ENCODE results near the gene HOXA9.
A peak's percentile ranks its signal among the peaks of the same experiment; 100 is the strongest.

The HOXA9 gene

DNA sequence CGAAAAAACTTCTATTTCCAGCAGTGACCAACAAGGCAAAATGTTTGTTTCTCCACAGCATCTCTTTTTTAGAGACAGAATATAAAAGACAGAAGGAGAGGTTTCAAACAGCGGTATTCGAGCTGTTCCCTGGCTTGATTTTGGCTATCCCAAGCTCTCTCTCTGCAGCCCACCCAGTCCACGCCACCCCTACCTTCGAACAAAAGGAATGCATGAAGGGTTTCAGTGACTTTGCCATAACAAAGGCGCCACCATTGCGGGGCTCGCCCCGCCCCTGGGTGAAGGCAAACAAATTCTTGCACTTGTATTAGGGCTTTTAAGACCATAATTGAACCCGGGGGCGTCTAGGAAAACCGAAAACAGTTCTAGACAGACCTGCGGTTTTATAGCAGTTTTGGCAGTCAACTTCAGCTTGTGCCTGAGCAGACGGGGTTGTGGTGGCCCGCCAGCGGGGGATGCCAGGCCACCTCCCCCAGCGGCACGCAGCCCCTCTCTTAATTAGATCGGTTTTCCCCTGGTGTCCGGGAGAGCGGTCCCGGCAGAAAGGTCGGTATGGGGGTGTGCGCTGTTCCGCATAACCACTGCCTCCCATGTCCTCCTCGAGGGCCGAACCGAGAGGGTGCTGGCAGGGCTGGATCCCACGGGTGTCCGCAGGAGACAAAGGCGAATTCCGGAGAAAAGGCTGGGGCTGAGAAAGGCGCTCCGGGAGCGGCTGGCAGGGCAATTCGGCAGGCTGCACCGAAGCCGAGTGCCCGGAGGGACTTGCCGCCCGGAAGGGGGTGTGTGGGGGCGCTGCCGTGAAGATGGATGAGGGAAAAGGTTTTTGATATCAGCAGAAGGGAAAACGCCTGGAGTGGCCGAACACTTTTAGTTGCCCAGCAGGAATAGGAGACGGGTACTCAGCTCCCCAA lies 22.4 kb upstream of the HOXA9 start:
- DNase-seq, result peak in 1 of 2 donors; percentile 11

DNA sequence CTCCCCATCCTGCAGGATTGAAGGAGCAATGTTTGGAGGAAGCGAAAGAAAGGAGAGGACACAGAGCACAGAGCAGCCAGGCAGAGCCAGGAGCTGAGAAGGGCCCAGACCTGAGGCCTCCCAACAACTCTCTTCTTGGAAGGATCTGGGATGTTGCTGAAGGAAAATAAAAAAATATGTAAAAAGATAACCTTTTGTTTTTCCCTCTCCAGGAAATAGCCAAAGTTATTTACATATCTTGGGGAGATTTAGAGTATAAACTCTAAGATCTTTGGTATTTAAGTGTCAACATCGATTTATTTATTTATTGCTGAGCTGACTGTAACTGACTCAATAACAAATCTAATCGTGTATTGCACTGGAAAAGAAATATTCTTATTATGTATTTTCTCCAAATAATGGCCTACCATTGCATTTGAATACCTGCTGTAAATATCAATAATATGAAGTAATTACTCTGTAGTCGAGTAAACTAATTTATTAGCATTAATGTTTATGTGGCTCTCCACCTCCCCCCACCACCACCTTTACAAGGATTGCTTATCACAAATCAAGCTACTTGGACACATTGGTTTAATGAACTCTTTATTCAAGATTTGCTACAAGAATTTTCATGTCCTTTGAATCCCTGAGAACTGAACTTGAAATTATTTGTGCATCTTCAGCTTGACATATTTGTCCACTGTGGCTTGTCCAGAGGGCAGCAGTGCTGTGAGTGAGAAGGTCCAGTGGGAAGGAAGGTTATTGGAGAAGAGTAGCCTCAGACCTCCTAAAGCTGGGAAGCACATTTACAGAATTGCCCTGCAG lies 21.5 kb upstream of the HOXA9 start:
- no peak for DNase-seq

DNA sequence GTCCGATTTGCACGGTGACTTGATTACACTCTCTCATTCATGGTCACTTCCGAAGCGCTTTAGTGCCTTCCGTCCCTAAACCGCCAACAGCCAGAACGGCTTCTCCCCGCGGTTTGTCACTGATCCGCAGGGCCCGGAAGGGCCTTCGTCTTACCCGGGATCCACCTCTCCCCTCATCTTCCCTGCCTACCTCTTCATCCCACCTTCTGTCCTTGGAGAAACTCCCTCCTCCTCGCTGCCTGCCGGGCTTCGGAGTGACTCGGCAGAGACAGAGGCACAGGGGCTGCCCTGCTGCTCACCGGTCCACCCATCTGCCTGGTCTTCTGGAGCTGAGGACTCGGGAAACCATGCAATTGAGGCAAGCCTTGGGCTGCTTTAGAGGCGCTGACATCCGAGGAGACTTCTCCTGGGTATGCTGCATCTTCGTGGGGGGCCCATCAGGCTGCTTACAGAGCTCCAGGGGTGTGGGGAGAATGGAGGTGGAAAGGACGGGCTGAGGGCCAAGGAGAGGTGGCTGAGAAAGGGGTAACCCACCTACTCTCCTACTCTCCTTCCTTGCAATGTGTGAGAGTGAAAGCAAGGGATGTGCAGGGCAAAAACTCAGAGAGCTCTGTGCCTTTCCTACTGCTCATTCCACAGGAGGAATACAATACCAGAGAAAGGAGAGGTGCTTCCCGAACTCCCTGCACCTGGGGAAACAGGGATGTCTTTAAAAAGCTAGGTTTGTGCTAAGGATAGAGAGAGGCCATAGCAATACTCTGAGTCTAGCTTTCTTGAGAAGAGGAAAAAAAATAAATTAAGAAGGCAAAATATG lies 20.7 kb upstream of the HOXA9 start:
- peak in 1 of 2 donors; percentile 11 for DNase-seq

DNA sequence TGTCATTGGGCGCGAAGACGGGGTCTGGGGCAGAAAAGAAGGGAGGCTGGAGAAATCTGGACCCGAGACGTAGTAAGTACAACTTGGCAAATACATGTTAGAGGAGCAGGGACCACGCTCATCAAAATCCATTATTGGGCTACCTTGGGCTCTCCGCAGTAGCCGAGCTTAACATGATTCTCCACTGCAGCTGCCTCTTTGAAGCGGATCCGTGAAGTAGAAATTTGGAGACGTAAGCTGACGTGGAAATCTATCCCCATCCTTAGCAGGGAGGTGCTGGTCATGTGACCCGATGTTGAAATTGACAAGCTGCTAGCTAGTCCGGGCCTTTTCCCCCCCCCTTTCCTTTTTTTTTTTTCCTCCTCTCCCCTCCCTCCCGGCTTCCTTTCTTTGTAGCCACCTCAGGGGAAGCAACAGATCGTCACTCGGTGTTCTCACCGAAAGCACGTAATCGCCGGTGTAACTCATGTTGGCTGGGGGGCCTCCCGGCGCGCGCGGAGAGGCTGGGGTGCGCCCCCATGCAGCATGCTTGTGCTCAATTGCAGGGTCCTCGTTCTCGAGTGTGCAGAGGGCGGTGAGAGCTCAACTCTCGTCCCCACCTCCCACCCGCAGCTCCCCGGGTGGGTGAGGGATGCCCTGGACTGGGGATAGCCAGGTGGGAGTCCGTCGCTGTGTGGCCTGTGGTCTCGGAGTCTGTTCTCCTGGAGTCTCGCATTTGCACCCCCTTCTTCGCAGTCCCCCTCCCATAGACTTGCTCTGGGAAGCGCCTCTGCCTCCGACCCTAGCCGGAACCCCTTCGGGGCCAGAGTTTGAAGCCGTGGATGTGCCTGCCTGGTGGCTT lies 19.9 kb upstream of the HOXA9 start, which contains the start of gene HOXA11:
HOXA11 (minus strand) TSS at position 220 of the 841 bp plus-strand sequence; CDS start at position 132, 88 bp downstream.
- peak in 1 of 2 donors; percentile 11 for DNase-seq

DNA sequence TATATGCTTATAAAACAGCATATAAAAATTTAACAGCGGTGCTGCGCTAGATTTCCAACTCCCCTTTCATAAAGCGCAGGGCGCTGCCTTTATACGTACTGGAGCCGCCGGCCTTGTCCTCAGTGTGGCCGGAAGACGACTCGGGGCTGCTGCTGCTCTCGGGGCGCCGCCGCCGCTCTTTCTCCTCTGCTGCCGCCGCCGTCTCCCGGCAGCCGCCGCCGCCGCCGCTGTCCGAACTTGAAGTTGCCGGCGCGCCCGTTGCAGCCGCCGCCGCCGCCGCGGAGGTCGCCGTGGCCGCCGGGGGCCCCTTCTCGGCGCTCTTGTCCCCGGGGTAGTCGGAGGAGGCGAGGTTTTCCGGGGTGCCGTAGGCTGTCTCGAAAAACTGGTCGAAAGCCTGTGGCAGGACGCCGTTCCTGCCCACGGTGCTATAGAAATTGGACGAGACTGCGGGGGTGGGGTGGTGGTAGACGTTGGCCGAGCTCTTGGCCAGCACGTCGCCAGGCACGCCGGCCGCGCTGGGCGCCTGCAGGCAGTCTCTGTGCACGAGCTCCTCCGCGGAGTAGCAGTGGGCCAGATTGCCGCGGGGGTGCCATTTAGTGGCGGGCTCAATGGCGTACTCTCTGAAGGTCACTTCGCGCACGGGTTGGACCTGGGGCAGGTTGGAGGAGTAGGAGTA lies 19.1 kb upstream of the HOXA9 start:
- DNase-seq, result no peak

DNA sequence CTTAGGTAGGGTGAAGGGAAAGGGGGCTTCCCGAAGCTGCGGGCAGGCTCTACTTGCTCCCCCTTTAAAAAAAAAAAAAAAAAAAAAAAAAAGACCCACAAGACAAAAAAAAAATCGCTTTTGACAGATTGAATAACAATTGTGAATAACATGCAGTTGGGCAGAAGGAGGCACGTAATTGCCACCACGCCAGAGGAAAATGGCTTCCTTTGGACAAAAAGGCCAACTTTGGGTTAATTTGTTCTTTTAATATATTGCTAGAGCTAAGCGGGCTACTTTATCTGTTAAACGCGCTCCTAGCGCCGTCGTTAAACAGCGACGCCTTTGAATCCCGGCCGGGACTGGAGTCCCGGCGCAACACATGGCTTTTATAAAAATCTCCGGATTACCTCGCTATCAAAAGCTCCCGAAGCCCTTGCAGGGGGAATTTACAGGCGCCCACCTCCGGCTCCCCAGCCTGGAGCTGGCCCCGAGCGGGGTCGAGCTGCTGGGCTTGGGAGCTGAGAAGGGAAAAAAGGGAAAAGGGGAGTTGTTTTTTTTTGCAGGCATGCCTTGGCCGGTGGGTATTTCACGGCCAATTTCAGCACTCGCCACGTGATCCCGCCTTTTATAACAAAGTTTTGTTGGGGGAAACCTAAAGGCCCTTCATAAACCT lies 18.5 kb upstream of the HOXA9 start:
- no peak for DNase-seq

DNA sequence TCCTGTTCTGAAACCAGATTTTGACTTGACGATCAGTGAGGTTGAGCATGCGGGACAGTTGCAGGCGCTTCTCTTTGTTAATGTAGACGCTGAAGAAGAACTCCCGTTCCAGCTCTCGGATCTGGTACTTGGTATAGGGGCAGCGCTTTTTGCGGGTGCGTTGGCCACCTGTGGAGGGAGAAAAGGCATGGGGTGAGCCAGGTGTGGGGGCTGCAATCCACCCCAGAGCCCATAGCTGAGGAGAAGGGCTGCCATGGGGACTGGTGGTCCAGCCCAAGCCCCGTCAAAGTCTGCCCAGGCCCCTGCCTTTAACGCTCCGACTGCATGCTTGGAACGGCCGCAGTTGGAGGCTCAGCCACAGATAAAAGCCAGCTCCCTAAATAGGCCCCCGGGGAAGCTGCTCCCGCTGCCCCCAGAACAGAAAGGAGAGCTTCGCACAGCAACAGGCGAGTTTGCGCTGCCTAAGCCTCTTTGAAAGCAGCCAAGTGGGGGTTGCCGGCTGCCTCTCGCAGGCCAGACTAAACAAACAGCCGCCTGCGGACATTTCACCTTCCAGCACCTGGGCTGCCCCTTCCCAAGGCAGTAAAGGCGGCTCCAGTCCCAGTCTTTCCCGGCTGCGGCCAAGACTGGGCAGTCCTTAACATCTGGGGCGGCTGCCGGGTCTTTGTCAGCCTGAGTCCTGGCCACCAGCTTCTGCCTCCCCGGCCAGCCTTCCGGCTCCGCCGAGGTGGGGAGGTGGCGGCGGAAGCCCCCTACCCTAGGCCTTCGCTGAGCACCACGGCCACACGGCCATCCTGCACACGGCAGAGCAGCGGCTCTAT lies 17.7 kb upstream of the HOXA9 start:
- DNase-seq, result peak in 1 of 2 donors; percentile 9

DNA sequence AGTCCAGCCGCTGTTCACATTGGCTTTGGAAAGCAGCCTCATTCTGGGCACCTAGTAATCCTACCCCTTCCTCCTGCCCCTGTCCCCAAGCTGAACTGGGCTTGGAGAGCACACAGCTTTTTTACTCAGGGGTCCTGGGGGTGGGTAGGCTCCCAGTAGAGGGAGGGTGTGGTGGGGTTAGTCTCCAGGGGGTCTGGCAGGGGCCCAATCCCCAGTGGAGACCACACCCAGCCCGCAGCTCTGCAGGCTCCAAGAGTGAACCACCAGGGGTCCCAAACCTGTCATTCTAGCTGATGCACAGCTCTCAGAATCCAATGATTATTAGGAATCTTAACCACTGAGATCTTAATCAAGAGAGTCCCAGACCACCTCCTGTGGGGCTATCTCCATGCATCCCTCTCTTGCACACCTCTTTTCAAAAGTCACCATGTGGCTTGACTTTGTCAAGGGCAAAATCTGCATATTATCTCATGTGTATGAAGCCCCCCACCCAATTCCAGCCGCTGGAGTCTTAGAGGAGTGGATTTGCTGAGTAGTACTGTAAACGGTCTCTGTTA lies 17.0 kb upstream of the HOXA9 start:
- DNase-seq, result peak in 1 of 2 donors; percentile 9

DNA sequence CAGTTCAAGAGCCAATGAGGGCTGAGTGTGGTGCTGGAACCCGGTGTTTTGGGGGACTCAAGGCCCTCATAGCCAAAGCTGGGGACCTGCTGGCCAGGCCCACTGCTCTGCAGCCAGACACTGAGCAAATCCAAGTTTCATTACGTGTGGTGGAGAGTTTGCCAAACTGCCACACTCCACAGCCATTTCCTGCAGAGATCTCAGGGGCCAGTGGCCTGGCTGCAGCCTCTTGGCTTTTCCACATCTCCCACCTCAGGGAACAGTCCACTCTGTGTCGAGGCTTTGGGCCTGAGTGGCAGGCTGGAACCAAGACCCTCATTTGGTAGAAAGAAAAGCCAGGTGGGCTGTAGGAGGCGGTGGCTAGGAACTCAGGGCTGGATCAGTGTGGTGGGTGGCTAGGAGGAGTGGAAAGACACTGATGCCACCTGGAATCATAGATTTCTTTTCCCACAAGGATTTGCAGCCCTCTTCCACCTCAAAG lies 16.5 kb upstream of the HOXA9 start:
- peak in 1 of 2 donors; percentile 4 for DNase-seq

DNA sequence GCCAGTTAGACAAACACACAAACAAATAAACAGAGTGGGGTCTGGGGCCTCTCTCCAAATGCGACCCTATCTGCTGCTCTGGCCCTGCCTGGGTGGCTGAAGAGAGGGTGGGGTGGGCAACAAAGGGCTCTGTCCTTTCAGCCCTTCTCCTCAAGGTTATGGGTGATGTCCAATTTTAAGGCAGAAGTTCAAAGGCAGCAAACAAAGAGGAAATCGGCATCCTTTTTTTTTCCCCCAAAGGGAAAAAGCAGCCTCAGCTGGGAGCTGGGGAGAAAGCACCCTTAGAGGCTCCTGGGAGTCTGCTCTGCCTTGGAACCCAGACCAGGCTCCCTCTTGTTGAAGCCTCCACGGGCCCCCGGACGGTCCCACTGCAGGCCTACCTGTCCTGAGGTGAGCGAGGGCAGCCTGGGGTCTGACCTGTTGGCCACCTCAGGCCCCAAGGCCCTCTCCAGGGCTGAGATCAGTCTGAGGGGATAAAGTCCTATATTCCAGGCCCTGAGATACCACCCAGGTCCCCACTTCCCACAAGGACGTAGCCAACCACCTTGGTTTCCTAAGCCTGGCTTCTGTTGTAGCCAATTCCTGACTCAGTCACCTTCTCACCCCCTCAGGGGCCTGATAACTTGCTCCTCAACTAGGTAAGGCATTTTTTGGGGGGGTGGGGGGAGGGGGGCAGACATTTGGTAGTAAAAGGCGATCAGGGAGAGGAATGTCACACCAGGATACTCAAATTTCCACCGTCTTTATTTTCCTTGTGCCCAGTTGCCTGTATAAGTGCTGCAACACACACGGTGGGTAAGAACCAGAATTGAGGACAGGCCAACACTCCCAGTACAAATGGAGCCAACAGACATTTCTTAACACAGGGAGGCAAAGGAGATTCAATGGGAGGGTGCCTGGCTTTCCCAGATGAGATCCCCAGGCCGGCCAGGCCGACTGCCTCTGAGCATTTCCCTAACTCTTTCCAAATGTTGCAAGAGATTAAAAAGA lies 15.4 kb upstream of the HOXA9 start:
- DNase-seq, result peak in 1 of 2 donors; percentile 5

DNA sequence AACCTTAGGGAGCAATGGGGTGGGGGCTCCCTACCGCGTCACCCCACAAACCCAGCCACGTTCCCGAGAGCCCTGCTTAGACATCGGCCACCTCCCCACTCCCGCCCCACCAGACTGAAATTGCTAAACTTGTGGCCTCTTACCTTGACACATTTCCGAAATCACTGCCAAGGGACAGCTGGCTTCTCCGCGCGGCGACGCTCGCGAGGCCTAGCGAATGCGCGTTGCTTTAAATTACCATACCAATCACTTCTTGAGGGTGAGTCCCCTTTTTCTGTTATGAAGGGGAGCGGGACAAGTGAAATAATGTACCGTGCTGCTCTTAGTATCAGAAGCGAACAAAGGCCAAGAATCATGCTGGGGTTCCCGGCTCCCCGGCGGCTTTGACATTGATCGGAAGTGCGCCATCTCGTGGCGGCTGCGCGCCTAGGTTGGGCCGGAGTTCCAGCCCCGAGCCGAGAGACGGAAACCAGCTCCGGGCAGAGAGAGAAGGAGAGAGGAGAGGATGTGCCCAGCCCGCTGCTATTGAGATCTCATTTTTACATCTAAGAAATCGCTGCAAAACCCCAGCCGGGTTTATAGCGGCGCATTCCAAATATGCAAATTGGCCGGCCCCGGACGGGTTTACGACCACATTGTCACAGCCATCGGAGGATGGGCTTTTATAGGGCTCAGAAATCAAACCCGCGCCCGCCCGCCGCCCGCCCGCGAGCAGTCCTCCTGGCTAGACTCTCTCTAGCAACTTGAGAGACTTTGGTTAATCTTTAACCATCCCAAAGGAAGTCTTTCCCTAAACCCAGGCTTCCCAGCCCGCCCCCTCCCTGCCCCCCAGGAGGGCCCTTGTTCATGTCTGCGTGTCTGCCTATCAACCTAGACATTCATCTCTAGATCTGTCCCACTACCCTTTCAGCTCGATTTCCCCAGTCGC lies 14.4 kb upstream of the HOXA9 start:
- DNase-seq, result peak; percentile 55 to 62

DNA sequence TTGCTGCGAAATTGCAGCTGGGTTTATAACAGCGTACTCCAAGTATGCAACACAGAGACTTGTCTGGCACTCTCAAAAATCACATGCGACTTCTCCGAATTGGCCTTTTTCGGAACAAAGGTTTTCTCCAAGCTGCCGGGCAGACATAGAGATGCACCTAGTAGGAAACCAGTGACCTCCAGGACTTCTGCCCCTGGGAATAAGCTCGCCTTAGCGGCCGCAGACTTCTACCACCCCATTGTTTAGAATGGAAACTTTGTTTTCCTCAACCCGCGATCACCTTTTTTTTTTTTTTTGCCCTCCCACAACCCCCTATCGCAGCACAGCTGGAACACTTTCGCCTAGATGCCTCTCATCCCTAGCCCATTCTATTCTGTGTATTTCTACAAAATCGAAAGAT lies 13.7 kb upstream of the HOXA9 start:
- DNase-seq, result no peak

DNA sequence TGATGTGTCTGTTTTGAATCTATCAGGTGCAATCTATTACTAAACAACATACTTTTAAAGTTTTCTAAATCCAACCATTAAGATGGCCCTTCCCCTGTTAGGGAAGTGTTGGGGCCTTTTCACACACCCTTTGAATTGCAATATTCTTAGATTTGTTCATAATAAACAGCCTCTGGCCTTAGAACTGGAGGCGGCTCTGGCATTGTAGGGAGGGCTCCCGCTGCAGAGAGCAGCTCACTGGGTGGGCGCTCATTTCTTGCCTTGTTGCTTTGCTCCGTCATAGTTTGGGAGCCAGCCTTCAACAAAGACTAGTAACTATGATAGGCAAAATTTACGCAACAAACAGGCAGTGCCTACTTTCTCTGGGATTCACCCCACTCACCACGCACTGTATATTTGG lies 13.0 kb upstream of the HOXA9 start:
- DNase-seq, result no peak

DNA sequence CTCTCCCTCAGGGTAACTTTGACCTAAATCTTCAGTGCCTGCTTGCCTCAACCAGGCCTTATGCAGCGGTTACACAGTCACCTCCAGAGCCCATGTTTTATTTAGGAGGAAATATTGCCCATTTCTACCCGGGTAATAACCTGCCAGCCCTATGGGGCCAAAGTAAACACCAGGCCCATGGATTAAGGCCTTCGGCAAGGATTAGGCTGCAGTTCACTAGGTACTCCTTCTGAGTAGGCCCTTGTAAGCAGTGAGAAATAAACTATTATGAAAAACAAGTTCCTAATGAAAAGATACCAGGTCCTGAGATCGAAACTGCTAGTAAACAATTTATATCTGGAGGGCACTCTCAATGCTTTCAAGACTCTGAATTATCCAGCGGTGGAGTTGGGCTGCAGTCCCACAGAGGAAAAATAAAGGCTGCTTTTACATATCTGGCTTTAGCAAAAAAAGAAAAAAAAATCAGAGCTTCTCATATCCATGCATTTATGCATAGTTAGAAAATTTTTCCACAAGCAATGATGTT lies 12.5 kb upstream of the HOXA9 start:
- no peak for DNase-seq

DNA sequence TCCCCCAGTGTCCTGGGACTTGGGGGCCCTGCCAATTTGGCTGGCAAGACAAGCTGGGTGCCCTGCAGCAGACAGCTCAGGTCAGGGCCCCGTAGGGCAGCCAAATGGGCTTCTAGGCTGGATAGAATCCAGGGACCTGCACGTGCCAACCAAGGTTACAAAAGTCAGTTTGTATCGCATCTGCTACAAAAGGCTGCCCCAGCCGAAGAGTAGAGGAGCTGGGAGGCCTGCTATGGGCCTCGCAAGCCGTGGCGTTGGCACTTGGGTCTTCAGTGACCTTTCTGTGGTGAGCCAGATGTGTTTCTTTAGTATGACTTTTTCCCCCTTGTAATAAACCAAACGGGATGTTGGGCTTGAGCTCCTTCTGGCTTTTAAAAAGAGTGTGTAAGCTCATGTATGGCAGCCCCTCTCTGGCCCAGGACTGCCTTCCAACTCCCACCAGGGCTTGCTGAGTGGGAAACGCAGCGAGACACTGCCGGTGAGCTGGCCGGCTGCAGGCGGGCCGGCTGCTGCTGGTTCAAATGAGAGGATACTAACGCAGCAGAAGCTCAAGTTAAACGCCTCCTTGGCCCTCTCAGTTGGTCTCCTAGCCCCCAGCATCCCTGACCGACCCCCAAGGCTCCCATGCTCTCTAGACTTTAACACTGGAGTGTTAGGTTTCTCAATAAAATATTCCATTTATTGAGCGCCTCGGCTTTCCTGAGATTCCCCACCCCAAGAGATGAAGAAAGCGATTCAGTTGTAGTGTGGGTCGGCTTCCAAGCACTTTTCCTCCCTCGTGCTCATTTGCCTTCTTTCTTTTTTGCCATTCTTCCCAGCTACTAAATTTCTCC lies 11.8 kb upstream of the HOXA9 start:
- peak in 1 of 2 donors; percentile 8 for DNase-seq

DNA sequence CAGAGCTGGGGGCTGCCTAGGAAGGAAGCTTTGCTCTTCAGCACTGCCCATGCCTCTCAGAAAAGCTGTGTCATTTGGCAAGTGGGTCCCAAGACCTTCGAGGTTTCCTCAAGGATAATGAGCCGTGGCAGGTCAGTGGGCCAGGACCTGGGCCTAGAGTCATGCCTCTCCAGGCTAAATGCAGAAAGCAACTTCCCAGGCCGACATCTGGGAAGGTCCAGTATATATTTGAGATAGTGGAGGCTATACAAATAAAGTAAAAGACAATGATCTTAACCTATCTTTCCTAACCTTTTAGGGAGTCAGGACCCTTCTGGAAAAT lies 11.1 kb upstream of the HOXA9 start:
- DNase-seq, result no peak

All from CD4-positive, alpha-beta T cell treated with Interleukin-4 for 1 hour (primary cell).